HL-60 (cell line): ENCODE data around the gene RGR.

Source experiments
- TF ChIP-seq, protein P1 (sequence below): IDR thresholded peaks from 2 replicates; pipeline ENCODE4 v1.6.1; 2012; ENCODE audit warnings: low read depth; ENCODE audit not compliant: insufficient replicate concordance
- TF ChIP-seq, protein P2 (sequence below): IDR thresholded peaks from one replicate; pipeline ENCODE4 v1.5.1; 2011; ENCODE audit warnings: low read length, control low read depth, inconsistent platforms; ENCODE audit not compliant: insufficient read depth

DNA sequence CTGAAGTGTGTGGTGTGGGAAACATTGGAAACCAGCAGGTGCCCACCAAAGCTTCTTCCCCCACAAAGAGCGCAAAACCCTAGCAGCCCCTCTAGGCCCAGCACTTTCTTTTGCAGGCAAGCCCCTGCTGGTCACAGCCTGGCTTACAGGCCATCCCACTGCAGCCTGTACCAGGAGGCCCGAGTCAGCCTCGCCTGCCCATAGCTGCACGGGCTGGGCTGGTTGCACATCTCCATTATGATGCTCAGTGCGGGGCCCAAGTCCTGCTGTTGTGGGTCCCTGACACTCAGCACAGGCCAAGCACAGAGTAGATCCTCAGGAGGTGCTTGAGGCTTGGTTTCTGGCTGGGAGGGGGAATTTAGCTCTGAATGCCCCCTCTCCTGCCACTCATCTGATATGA lies 42.5 kb upstream of the RGR start:
- TF ChIP-seq, protein P1, sequence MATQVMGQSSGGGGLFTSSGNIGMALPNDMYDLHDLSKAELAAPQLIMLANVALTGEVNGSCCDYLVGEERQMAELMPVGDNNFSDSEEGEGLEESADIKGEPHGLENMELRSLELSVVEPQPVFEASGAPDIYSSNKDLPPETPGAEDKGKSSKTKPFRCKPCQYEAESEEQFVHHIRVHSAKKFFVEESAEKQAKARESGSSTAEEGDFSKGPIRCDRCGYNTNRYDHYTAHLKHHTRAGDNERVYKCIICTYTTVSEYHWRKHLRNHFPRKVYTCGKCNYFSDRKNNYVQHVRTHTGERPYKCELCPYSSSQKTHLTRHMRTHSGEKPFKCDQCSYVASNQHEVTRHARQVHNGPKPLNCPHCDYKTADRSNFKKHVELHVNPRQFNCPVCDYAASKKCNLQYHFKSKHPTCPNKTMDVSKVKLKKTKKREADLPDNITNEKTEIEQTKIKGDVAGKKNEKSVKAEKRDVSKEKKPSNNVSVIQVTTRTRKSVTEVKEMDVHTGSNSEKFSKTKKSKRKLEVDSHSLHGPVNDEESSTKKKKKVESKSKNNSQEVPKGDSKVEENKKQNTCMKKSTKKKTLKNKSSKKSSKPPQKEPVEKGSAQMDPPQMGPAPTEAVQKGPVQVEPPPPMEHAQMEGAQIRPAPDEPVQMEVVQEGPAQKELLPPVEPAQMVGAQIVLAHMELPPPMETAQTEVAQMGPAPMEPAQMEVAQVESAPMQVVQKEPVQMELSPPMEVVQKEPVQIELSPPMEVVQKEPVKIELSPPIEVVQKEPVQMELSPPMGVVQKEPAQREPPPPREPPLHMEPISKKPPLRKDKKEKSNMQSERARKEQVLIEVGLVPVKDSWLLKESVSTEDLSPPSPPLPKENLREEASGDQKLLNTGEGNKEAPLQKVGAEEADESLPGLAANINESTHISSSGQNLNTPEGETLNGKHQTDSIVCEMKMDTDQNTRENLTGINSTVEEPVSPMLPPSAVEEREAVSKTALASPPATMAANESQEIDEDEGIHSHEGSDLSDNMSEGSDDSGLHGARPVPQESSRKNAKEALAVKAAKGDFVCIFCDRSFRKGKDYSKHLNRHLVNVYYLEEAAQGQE, result no peak
- TF ChIP-seq, protein P2, sequence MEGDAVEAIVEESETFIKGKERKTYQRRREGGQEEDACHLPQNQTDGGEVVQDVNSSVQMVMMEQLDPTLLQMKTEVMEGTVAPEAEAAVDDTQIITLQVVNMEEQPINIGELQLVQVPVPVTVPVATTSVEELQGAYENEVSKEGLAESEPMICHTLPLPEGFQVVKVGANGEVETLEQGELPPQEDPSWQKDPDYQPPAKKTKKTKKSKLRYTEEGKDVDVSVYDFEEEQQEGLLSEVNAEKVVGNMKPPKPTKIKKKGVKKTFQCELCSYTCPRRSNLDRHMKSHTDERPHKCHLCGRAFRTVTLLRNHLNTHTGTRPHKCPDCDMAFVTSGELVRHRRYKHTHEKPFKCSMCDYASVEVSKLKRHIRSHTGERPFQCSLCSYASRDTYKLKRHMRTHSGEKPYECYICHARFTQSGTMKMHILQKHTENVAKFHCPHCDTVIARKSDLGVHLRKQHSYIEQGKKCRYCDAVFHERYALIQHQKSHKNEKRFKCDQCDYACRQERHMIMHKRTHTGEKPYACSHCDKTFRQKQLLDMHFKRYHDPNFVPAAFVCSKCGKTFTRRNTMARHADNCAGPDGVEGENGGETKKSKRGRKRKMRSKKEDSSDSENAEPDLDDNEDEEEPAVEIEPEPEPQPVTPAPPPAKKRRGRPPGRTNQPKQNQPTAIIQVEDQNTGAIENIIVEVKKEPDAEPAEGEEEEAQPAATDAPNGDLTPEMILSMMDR, result no peak
